ENCODE data around the gene TCF19.

GRCh38 chr6:31139599-31139998 lies 18.8 kb upstream of the TCF19 start:
- TF ChIP-seq SPI1 (IDR thresholded peaks at IDR 0.05; ENCODE audit: low read depth, low read length) (no peak), TAF1 (IDR thresholded peaks at IDR 0.05; ENCODE audit: low read depth, low read length) (no peak), POLR2A (IDR thresholded peaks at IDR 0.05; ENCODE audit: low read depth, low read length) (no peak)

Data from GM12891 (cell line).